GM19193 (cell line): ENCODE results near the gene IL25.

Source experiments
- POLR2A ChIP-seq: IDR thresholded peaks from 4 replicates; pipeline ENCODE4 v1.6.1; 2011; ENCODE audit not compliant: insufficient read depth, insufficient read length; ENCODE audit errors: extremely low read depth

The IL25 gene

DNA sequence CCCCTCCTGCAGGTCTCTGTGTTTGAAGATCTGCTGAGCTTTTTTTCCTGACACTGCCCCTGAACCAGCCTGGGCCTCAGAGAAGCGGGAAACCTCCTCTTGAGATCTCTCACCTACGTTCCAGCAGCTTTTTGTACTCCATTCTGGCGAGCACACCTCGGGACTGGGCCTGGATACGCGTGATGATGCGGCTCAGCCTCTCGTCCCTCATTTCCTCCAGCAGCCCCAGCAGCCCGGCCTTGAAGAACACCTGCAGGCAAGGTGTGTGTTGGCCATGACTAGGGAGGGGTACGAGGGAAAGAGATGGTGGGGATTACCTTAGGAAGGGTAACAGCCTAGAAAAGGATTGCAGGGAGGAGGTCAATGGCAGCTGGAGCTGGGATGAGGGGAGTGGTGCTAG, 52.6 kb downstream of the IL25 start:
- no peak for TF ChIP-seq POLR2A
